HG02943 (cell line): ENCODE data around the gene AQP12A.

Source experiments
- ATAC-seq: cut with Tn5 transposase; IDR thresholded peaks from one replicate; pipeline ENCODE4 v1.9.1; 2021; ENCODE audit warnings: mild to moderate bottlenecking, low read depth, moderate library complexity; ENCODE audit not compliant: unreplicated experiment

Gene AQP12A

GRCh38 chr2:240733803-240734495 lies 42.3 kb downstream of the AQP12A start:
- ATAC-seq = no peak

- ATAC-seq = no peak
Measured at GRCh38 chr2:240734756-240735155, 43.1 kb downstream of the AQP12A start.

GRCh38 chr2:240735476-240735875 lies 43.8 kb downstream of the AQP12A start:
- ATAC-seq = no peak

GRCh38 chr2:240736281-240737250 lies 44.9 kb downstream of the AQP12A start:
- no peak for ATAC-seq

- ATAC-seq = no peak
Measured at GRCh38 chr2:240737512-240737911, 45.8 kb downstream of the AQP12A start.

- no peak for ATAC-seq
Measured at GRCh38 chr2:240737958-240738357, 46.3 kb downstream of the AQP12A start.

- ATAC-seq = no peak
Measured at GRCh38 chr2:240739797-240740196, 48.1 kb downstream of the AQP12A start.

GRCh38 chr2:240741091-240741490 lies 49.4 kb downstream of the AQP12A start:
- ATAC-seq = no peak

GRCh38 chr2:240742602-240743095 lies 51.0 kb downstream of the AQP12A start:
- ATAC-seq = no peak

GRCh38 chr2:240745456-240745855 lies 53.8 kb downstream of the AQP12A start:
- ATAC-seq = no peak

- ATAC-seq = no peak
Measured at GRCh38 chr2:240745962-240746361, 54.3 kb downstream of the AQP12A start.

GRCh38 chr2:240746671-240747070 lies 55.0 kb downstream of the AQP12A start:
- no peak for ATAC-seq

- no peak for ATAC-seq
Measured at GRCh38 chr2:240747256-240747655, 55.6 kb downstream of the AQP12A start.
